ENCODE results near the gene CDH22.

GRCh38 chr20:46331611-46332361 is 23.5 kb upstream of the CDH22 start:
- no peak for TF ChIP-seq CTCF (IDR thresholded peaks at IDR 0.05 in 8 of 11, conservative IDR thresholded peaks at IDR 0.05 in 3 of 11)
- no peak for TF ChIP-seq POLR2AphosphoS5 (IDR thresholded peaks at IDR 0.05)
- TF ChIP-seq POLR2A (IDR thresholded peaks at IDR 0.05): no peak

Data from spleen (tissue), 7 donors.